ENCODE measurements around the gene BPI.
"Not testable (repeated sequence)": the region's sequence is repeated elsewhere in the genome, so short reads cannot be mapped to it uniquely, and the experiment has no call there.

The BPI gene

DNA sequence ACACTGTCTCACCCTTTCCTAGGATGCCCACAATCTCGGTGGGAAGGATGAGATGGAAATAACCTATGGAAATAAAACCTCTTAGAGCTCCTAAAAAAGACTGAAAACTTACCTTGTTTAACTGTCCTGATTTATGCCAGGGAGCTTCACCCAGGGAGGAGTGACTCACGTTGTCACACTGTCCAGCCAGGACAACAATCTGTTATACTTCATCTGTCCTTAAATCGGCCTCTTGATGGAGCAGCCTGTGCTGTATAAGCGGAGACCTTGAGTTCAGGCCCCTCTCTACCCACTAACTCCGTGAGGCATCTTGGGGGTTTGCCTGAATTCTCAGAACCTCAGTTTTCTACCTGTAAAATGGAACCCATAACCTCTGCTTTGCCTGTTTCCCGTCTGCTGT lies 34.2 kb upstream of the BPI start:
- Mint-ChIP-seq H3K4me1 (no peaks in the 10 kb centered on the region), H3K4me3 (no peak overlapping the region), H3K36me3 (no peaks in the 10 kb centered on the region), H3K9me3 (peaks cover 6 to 8% of the 10 kb centered on the region in 2 donors), H3K27ac (no peak overlapping the region), H3K27me3 (peaks cover 35 to 50% of the 10 kb centered on the region in 2 donors)
- no peak for ATAC-seq (replicated peaks)
- no peak for DNase-seq

DNA sequence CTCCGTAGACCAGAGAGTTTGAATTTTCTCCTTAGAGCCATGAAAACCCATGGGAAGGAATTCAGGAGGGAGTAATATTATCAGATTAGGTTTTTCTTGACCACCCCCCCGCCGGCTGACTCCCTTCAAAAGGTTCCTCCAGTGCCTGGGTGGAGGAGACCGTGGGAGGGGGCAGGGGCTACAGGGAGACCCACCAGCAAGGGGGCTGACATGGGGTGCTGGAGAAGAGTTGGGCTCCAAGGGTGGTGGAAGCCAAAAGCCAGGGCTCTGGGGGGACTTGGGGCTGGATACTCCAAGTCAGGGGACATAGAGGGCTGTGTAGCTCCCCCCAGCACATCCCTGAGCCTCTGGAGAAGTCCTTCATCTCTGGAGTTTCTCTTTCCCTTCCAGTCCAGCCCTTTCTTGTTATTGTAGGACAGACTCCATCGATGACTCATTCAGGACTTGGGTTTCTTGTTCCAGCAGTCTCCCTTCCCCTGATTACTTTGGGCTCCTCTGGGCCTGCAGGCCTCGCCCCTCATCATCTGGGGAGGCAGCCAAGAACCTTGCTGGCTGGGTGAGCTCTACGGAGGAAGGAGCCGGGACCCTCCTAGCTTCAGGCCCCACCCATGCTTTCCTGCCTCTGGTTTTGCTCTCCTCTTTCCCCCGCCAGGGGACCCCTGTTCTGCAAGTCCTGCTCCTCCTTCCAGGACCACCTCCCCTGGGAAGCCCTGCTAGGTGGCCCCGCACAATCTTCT lies 32.9 kb upstream of the BPI start:
- H3K27ac Mint-ChIP-seq: no peak overlapping the region
- H3K9me3 Mint-ChIP-seq: peaks cover 3 to 5% of the 10 kb centered on the region in 2 donors
- DNase-seq (no peak), ATAC-seq (replicated peaks) (no peak)
- no peaks in the 10 kb centered on the region for H3K4me1 Mint-ChIP-seq
- peaks cover 29 to 41% of the 10 kb centered on the region in 2 donors for H3K27me3 Mint-ChIP-seq
- H3K36me3 Mint-ChIP-seq: no peaks in the 10 kb centered on the region
- H3K4me3 Mint-ChIP-seq: no peak overlapping the region

DNA sequence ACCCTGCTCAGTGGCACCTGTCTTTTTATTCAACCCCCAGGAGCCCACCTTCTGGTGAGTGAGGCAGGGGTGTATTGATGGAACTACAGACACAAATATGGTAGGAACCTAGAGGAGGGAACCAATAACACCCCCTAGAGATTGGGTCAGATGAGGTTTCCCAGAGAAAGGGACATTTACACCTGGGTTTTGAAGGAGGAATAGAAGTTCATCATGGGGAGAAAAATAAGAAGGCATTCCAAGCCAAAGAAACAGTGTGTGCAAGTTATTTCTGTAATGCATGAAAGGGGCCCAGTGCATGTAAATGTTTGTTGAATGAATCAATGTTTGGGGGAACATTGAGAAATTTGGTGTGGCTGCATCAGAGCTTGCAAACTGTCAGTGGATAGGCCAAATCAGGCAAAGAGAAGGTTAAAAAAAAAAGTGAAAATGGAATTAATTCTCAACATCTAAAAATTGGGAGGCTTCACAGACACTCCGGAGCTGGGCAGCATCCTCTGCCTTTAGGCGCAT lies 32.3 kb upstream of the BPI start:
- Mint-ChIP-seq H3K27ac (no peak overlapping the region), H3K9me3 (peaks cover 3 to 5% of the 10 kb centered on the region in 2 donors), H3K27me3 (peaks cover 26 to 36% of the 10 kb centered on the region in 2 donors), H3K4me3 (no peak overlapping the region), H3K4me1 (no peaks in the 10 kb centered on the region), H3K36me3 (no peaks in the 10 kb centered on the region)
- DNase-seq (no peak), ATAC-seq (replicated peaks) (no peak)

DNA sequence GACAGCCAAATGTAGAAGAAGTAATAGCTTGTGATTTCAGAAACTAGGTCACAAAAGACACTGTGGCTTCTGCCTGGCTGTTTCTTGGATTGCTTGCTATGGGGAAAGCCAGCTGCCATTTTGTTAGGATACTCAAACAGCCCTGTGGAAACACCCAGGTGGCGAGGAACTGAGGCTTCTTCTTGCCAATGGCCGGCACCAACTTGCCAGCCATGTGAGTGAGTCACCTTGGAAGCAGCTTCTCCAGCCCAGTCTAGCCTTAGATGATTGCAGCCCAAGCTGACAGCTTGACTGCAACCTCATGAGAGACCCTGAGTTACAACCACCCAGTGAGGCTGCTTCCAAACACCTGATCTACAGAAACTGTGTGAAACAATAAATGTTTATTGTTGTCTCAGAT lies 31.6 kb upstream of the BPI start:
- no peak for DNase-seq
- ATAC-seq (replicated peaks): no peak

DNA sequence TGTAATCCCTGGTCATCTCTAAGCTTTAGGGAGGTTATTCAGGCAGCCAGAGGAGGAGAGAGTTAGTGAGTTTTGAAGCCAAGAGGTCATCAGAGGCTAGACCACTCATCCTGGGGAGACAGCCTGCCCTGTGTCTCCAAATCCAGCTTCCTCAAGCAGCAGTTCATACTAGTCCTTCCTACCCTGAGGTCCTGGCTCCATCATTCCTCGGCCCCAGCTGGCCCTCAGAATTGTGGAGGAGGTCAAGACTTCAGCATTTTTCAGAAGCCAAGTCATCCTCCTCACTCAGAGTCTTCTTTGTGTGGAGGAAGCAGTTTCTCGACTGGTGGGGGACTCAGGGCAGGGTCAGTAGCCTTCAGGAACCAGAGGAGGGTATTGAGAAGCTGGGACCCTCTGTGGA lies 31.0 kb upstream of the BPI start:
- Mint-ChIP-seq H3K27me3 (peaks cover 26 to 34% of the 10 kb centered on the region in 2 donors), H3K9me3 (peaks cover 3 to 5% of the 10 kb centered on the region in 2 donors), H3K4me3 (no peak overlapping the region), H3K4me1 (no peaks in the 10 kb centered on the region), H3K27ac (no peak overlapping the region), H3K36me3 (no peaks in the 10 kb centered on the region)
- DNase-seq (no peak), ATAC-seq (replicated peaks) (no peak)

More for the DNA sequence above, 31.6 kb upstream of the BPI start:
- no peaks in the 10 kb centered on the region for H3K4me1 Mint-ChIP-seq
- H3K27ac Mint-ChIP-seq: no peak overlapping the region
- H3K36me3 Mint-ChIP-seq: no peaks in the 10 kb centered on the region
- H3K4me3 Mint-ChIP-seq: no peak overlapping the region
- peaks cover 25 to 34% of the 10 kb centered on the region in 2 donors for H3K27me3 Mint-ChIP-seq
- peaks cover 3 to 5% of the 10 kb centered on the region in 2 donors for H3K9me3 Mint-ChIP-seq

DNA sequence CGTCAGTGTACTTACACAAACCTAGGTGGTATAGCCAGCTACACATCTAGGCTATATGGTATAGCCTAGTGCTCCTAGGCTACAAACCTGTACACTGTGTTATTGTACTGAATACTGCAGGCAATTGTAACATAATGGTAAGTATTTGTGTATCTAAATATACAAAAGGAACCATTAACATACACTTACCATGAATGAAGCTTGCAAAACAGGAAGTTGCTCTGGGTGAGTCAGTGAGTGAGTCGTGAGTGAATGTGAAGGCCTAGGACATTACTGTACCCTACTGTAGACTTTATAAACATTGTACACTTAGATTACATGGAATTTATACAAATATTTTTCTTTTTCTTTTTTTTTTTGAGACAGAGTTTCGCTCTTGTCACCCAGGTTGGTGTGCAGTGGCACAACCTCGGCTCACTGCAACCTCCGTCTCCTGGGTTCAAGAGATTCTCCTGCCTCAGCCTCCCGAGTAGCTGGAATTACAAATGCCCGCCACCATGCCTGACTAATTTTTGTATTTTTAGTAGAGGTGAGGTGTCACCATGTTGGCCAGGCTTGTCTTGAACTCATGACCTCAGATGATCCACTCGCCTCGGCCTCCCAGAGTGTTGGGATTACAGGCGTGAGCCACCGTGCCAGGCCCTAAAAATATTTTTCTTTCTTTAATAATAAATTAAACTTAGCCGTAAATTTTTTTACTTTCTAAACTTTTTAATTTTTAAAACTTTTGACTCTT lies 28.0 kb upstream of the BPI start:
- no peak overlapping the region for H3K27ac Mint-ChIP-seq
- DNase-seq (no peak), ATAC-seq (replicated peaks) (no peak)
- no peaks in the 10 kb centered on the region for H3K36me3 Mint-ChIP-seq
- H3K9me3 Mint-ChIP-seq: no peaks in the 10 kb centered on the region
- H3K27me3 Mint-ChIP-seq: peaks cover 18 to 25% of the 10 kb centered on the region in 2 donors
- H3K4me1 Mint-ChIP-seq: no peaks in the 10 kb centered on the region
- H3K4me3 Mint-ChIP-seq: no peak overlapping the region

DNA sequence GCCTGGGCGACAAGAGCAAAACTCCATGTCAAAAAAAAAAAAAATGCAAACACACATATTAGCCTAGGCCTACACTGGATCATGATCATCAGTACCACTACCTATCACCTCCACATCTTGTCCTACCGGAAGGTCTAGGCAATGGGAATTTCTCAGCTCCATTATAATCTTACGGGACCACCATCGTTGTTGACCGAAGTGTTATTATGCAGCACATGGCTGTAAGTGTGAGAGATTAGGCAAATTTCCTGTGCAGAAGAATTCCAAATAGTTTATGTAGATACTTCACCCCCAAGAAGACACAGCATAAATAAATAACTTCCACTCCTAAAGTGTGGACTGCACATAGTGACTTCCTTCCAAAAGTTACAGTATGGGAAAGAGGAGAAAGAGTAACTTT lies 26.7 kb upstream of the BPI start:
- H3K36me3 Mint-ChIP-seq: no peaks in the 10 kb centered on the region
- H3K27ac Mint-ChIP-seq: no peak overlapping the region
- ATAC-seq (replicated peaks) (no peak), DNase-seq (no peak)
- H3K4me1 Mint-ChIP-seq: no peaks in the 10 kb centered on the region
- H3K27me3 Mint-ChIP-seq: peaks cover 17 to 18% of the 10 kb centered on the region in 2 donors
- no peak overlapping the region for H3K4me3 Mint-ChIP-seq
- no peaks in the 10 kb centered on the region for H3K9me3 Mint-ChIP-seq

DNA sequence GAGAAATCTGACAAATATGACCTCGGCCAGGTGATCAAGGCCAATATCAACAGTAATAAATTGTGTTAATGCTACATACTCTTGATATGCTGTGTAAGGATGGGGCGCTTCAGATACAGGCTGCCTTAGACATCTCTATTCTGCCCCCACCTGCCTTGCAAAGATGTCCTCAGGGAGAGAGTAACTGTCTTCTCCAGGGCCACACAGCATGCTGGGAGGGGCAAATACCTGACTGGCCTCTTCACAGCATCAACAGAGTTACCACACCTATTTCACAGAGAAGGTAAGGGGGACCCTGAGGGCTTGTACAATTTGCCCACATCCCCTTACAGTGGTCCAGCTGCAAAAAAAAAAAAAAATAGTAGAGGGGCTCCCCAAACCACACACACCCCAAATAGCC lies 26.3 kb upstream of the BPI start:
- Mint-ChIP-seq H3K27me3 (peaks cover 16 to 17% of the 10 kb centered on the region in 2 donors), H3K4me3 (no peak overlapping the region), H3K27ac (no peak overlapping the region), H3K36me3 (no peaks in the 10 kb centered on the region), H3K9me3 (no peaks in the 10 kb centered on the region), H3K4me1 (no peaks in the 10 kb centered on the region)
- DNase-seq: no peak
- ATAC-seq (replicated peaks): no peak

DNA sequence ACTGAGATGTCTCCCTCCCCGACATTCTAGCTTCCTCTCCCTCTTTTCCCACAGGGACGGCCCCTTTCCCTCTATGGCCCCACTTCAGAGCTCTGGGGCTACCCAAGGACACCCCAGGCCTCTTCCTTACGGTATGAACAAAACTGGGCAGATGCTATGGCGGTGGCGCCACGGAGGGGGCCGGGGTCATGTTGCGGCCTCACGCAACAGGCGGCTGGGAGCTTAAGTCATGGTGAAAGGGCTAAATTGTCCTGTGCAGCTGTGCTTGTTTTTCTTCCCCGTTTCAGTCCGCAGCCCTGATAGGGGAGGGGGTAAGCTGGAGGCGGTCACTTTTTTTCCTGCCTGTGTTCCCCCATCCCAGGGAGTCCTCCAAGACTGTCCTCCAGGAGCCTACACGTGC lies 25.8 kb upstream of the BPI start:
- no peaks in the 10 kb centered on the region for H3K36me3 Mint-ChIP-seq
- peaks cover 14 to 18% of the 10 kb centered on the region in 2 donors for H3K27me3 Mint-ChIP-seq
- no peak overlapping the region for H3K4me3 Mint-ChIP-seq
- DNase-seq: no peak
- H3K9me3 Mint-ChIP-seq: no peaks in the 10 kb centered on the region
- H3K4me1 Mint-ChIP-seq: no peaks in the 10 kb centered on the region
- H3K27ac Mint-ChIP-seq: no peak overlapping the region
- ATAC-seq (replicated peaks): no peak

DNA sequence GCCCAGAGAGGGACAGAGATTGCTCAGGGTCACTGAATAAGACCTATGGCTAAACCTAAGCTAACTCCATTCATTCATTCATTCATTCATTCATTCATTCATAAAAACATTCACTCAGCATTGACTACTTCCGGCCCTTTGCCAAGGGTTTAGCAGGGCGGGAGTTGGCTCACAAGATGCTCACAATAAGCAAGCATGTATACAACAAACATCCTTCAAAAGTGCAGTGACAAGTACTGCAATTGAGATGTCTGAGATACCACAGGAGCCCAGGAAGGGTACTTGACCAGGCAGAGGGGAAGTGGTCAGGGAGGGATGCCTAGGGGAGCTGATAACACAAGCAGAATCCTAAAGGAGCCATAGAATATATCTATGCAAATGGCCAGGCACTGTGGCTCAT lies 25.2 kb upstream of the BPI start:
- Mint-ChIP-seq H3K27ac (no peak overlapping the region), H3K4me3 (no peak overlapping the region), H3K27me3 (peaks cover 14 to 24% of the 10 kb centered on the region in 2 donors), H3K9me3 (no peaks in the 10 kb centered on the region), H3K36me3 (no peaks in the 10 kb centered on the region), H3K4me1 (no peaks in the 10 kb centered on the region)
- ATAC-seq (replicated peaks) (no peak), DNase-seq (no peak)

DNA sequence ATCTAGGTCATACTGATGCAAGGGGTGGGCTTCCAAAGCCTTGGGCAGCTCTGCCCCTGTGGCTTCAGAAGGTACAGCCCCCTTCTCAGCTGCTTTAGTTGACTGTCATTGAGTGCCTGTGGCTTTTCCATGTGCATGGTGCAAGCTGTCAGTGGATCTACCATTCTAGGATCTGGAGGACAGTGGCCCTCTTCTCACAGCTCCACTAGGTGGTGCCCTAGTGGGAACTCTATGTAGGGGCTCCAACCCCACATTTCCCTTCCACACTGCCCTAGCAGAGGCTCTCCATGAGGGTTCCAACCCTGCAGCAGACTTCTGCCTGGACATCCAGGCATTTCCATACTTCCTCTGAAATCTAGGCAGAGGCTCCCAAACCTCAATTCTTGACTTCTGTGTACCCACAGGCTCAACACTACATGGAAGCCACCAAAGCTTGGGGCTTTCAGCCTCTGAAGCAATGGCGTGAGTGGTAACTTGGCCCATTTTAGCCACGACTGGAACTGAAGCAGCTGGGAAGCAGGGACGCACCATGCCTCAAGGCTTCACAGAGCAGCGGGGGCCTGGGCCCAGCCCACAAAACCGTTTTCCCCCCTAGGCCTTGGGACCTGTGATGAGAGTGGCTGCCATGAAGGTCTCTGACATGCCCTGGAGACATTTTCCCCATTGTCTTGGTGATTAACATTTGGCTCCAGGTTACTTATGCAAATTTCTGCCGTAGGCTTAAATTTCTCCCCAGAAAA lies 22.6 kb upstream of the BPI start:
- H3K9me3 Mint-ChIP-seq; H3K27ac Mint-ChIP-seq; H3K4me3 Mint-ChIP-seq; DNase-seq; H3K4me1 Mint-ChIP-seq; H3K36me3 Mint-ChIP-seq; ATAC-seq (replicated peaks): not testable (repeated sequence)
- H3K27me3 Mint-ChIP-seq: peaks cover 16 to 28% of the 10 kb centered on the region in 2 donors

DNA sequence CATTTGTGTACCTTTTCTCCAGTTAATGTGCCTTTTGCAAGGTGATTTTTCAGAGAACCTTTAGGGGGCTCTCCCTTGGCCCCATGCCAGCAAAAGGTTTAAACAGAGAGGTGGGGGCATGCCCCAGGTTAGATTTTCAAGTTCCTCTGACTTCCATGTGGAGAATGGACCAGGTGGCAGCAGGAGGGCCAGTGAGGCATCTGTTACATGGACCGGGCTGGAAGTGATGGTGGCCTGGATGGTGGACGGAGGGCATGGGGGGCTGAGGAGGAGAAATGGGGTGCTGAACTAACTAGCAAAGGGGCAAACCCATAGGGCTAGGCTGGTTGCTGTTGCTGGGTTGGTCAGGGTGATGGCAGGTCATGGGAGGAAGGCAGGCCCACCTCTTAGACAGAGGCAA lies 20.7 kb upstream of the BPI start:
- peaks cover 4% of the 10 kb centered on the region in 2 donors for H3K4me1 Mint-ChIP-seq
- no peaks in the 10 kb centered on the region for H3K36me3 Mint-ChIP-seq
- H3K4me3 Mint-ChIP-seq: no peak overlapping the region
- no peak for ATAC-seq (replicated peaks)
- H3K27ac Mint-ChIP-seq: no peak overlapping the region
- H3K27me3 Mint-ChIP-seq: peaks cover 20 to 32% of the 10 kb centered on the region in 2 donors
- DNase-seq: no peak
- peaks cover 0 to 2% of the 10 kb centered on the region in 2 donors for H3K9me3 Mint-ChIP-seq

DNA sequence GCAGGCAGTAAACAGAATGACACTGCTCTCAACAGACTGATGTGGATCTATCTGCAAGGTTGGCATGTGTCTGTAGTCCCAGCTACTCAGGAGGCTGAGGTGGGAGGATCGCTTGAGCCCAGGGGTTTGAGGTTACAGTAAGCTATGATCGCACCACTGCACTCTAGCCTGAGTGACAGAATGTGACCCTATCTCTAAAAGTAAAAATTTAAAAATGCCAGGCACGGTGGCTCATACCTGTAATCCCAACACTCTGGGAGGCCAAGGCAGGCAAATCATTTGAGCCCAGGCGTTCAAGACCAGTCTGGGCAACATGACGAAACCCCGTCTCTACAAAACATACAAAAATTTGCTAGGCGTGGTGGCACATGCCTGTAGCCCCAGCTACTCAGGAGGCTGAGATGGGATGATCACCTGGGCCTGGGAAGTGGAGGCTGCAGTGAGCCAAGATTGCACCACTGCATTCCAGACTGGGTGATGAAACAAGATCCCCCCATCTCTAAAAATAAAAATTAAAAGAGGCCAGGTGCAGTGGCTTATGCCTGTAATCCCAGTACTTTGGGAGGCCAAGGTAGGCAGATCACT lies 19.8 kb upstream of the BPI start:
- H3K9me3 Mint-ChIP-seq, H3K4me1 Mint-ChIP-seq: not testable (repeated sequence)

DNA sequence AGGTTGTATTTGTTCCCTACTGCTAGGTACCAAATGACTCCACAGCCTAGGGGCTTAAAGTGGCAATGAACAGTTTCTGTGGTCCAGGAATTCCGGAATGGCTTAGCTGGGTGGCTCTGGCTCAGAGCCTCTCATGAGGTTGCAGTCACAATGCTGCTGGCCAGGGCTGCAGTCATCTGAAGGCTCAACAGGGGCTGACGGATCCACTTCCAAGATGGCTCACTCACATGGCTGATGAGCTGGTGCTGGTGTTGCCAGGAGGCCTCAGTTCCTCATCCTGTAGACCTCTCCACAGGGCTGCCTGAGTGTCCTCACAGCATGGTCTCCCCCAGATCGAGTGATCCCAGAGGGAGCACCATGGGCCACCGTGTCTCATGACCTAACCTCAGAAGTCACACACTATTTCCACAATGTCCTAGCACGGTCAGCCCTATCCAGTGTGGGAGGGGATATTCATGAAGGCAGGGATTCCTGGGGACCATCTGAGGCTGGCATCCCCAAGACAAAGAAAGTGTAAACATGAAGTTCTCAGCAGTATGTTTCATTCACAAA lies 19.0 kb upstream of the BPI start:
- Mint-ChIP-seq H3K36me3 (no peaks in the 10 kb centered on the region), H3K4me3 (no peak overlapping the region), H3K27ac (no peak overlapping the region), H3K4me1 (peaks cover 4% of the 10 kb centered on the region in 2 donors), H3K27me3 (peaks cover 20 to 23% of the 10 kb centered on the region in 2 donors), H3K9me3 (peaks cover 0 to 2% of the 10 kb centered on the region in 2 donors)
- DNase-seq (no peak), ATAC-seq (replicated peaks) (no peak)

More for the DNA sequence above, 19.8 kb upstream of the BPI start:
- H3K27ac Mint-ChIP-seq; H3K36me3 Mint-ChIP-seq; H3K4me3 Mint-ChIP-seq; DNase-seq; ATAC-seq (replicated peaks): not testable (repeated sequence)
- peaks cover 19 to 30% of the 10 kb centered on the region in 2 donors for H3K27me3 Mint-ChIP-seq

All from stimulated activated naive B cell treated with anti-CD40 and anti-IgM and Interleukin-4, amounts not matched to agents 10 μg/mL and 1 μg/mL and 100 μg/mL, for 72 hours (primary cell).